Raji (cell line): ENCODE measurements around the gene RNF135.

Source experiments
- POLR2A ChIP-seq: IDR thresholded peaks from 2 replicates; pipeline ENCODE4 v1.6.1; 2011; ENCODE audit warnings: low read depth, low read length, control low read depth; ENCODE audit not compliant: insufficient read depth

Gene RNF135

GRCh38 chr17:30970831-30971567 lies at the start of gene RNF135:
TSS of gene RNF135 (plus strand) at chr17:30971039. CDS start at chr17:30971074, 35 bp downstream.
- peak; percentile 57 for TF ChIP-seq POLR2A

GRCh38 chr17:30921544-30922196 lies 49.2 kb upstream of the RNF135 start, which contains the start of gene ADAP2:
TSS of gene ADAP2 (plus strand) at chr17:30921945. CDS start at chr17:30922015, 70 bp downstream.
- TF ChIP-seq POLR2A = no peak

GRCh38 chr17:30922235-30923030 lies 48.4 kb upstream of the RNF135 start:
- no peak for TF ChIP-seq POLR2A

GRCh38 chr17:30924341-30924740 lies 46.5 kb upstream of the RNF135 start:
- no peak for TF ChIP-seq POLR2A

DNA sequence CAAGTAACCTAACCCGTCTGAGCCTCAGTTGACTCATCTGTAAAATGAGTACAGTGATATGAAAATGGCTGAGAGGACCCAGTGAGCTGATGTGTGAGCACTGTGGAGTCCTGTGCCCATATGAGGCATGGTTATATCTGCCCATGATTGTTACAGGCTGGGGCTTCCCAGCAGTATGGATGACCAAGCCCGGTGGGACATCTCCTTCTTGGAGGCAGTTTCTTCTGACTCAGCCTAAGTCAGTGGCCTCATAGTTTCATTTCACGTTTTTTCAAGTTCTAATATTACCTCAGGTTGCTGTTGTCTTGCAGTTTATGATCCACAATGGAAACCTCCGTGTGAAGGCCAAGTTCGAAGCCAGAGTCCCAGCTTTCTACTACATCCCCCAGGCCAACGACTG lies 44.3 kb upstream of the RNF135 start:
- TF ChIP-seq POLR2A = no peak

DNA sequence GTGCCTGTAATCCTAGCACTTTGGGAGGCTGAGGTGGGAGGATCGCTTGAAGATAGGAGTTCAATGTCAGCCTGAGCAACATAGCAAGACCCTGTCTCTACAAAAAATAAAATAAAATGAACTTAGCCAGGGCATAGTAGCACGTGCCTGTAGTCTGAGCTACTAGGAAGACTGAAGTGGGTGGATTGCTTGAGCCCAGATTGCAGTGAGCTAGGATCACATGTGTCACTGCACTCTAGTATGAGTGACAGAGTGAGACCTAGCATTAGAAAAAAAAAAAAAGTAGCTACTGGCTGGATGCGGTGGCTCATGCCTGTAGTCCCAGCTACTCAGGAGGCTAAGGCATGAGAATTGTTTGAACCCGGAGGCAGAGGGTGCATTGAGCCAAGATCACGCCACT lies 43.1 kb upstream of the RNF135 start:
- TF ChIP-seq POLR2A = no peak

GRCh38 chr17:30928584-30928983 lies 42.3 kb upstream of the RNF135 start:
- no peak for TF ChIP-seq POLR2A

GRCh38 chr17:30929081-30929633 lies 41.7 kb upstream of the RNF135 start:
- no peak for TF ChIP-seq POLR2A

GRCh38 chr17:30930495-30930894 lies 40.3 kb upstream of the RNF135 start:
- TF ChIP-seq POLR2A = no peak

DNA sequence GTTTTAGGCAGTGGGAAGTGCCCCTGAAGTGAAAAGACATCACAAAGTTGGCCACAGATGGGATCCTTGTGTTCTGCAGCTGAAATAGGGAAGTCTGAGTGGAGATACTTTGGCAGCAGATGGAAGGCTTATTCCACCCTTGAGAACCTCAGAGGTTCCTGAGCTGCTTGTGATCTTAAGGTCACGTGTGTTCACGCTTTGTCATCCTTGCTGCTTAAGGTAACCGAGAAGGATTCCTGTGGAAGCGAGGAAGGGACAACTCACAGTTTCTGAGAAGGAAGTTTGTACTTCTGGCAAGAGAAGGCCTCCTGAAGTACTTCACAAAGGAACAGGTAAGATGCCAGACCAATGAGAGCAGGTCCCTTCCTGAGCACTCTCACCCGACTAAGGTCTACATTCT lies 36.9 kb upstream of the RNF135 start:
- TF ChIP-seq POLR2A = no peak

DNA sequence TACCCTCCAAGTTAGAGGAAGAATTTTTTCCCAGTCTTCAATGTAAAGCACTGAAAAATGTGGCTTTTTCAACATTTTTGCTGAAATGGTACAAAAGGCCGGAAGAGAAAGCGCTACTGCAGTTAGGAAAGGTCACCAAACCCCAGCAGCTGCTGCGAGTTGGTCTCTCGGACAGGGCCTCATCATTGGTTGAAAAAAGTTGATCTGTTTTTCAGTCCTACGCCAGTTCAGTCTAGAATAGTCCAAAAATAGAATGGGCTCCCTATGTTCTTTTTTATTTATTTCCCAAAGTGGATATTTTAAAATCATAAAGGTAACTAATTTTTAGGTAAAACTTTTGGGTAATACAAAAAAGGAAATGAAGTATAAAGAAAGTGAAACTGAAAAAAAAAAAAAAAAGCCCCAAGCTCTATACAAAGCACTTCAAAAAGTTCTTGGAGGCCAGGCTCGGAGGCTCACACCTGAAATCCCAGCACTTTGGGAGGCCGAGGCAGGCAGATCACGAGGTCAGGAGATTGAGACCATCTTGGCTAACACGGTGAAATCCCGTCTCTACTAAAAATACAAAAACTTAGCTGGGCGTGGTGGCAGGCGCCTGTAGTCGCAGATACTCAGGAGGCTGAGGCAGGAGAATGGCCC lies 31.7 kb upstream of the RNF135 start:
- no peak for TF ChIP-seq POLR2A

- TF ChIP-seq POLR2A = no peak
These were observed 28.3 kb upstream of the RNF135 start for GRCh38 chr17:30942308-30943079.

GRCh38 chr17:30947796-30948195 lies 23.0 kb upstream of the RNF135 start:
- TF ChIP-seq POLR2A = no peak

GRCh38 chr17:30950189-30950588 lies 20.6 kb upstream of the RNF135 start:
- TF ChIP-seq POLR2A = no peak
